SK-N-DZ (cell line): ENCODE results near the gene CBFB.
"Not testable (repeated sequence)": the region's sequence is repeated elsewhere in the genome, so short reads cannot be mapped to it uniquely, and the experiment has no call there.

Experiments used
- DNase-seq: peaks from one replicate; pipeline ENCODE4 v3.0.0-alpha.2; 2015; ENCODE audit warnings: low spot score

Gene CBFB

DNA sequence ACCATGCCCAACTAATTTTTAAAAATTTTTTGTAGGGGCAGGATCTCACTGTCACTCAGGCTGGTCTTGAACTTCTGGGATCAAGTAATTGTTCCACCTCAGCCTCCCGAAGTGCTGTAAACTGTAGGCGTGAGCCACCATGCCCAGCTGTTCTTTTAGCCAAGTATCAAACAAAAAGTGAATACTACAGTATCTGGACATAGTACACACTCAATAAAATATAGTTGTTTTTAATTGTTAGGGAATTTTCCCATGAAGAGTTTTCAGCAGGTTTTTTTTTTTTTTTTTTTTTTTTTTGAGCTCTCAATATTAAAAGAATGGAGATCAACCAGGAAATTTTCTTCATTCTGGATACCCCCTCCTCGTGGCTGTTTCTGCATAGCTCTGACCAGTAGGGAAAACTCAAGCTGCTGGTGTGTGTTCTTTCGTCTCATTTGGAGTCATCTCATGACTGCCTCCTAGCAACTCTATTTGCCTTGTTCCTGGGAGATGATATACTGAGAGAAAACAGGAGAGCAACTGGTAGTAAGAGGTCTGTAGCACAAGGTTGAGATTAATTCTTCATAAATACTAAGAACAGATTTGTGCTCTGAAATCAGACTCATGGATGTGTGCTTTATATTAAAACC is 64.3 kb downstream of the CBFB start:
- DNase-seq, result no peak

DNA sequence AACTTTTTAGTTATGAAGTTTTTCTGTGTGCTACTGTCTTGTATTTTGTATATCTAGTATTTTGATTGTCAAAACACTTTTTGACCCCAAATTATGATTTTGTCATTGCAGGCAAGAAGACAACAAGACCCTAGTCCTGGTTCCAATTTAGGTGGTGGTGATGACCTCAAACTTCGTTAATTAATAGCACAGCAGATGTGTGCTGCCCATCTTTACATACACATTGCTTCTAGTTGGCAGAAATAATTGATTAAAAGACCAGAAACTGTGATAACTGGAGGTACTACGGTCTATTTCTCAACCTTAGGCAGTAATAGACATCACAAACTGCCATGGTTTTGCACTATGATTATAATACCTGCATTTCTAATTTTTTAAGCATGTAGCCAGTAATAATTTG is 69.7 kb downstream of the CBFB start:
- DNase-seq, result no peak

DNA sequence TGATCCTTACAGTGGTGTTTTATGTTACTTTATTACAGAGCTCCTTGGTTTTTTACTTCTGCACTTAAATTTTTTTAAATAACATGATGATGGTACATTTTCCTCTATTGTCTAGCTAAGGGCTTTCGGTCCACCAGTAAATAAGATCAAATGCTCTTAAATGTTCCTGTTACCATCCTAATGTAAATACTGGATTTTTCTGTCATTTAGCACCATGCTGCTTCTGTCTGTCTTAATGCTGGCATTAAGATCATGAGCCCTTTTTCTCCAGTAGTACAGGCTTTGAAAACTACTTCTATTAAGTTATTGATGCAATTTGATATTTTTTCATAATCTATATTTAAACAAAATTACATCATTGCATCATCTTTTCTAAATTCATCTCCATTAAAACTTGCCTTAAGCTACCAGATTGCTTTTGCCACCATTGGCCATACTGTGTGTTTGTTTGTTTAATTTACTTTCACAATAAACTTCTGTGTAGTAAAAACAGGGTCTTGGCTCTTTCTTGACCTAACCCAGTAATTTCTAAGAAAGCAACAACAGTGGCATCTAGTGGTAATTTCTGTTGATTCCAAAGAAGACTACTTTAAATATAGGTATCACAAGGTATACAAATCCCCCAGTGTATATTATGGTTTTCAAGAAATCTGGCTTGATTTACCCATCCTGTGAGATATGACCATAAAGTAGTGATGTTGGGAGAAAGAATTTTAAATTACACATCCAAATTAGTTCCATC is 71.8 kb downstream of the CBFB start:
- peak; percentile 26 for DNase-seq

DNA sequence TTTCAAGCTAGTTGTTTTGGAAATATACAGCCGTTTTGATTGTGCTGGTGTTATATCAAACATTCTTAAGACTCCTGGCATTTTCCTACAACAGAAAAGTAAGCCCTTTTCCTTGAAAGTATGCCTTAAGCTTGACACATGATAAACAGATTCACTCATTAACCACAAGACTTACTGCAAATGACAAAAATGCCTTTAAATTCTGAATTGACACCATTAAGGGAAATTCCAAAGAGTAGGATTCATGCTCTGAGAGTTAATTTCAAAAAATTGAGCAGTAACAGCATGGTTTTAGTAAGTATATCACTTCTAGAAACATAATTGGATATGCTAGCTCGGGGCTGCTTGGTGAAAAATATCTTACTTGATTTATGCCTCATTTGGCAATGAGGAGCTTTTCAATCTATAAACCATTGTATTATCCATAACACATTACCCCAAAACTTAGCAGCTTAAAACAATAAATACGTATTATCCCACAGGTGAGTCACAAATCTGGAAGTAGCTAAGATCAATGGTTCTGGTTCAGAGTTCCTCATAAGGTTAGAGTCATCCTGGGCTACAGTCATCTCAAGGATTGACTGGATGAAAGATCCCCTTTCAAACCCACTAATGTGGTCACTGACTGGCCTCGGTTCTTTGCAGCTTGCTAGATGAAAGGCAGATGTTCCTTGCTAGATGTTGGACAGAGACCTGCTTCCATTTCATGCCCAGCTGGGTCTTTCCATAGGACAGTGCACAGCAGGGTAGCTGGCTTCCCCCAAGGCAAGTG is 72.5 kb downstream of the CBFB start:
- no peak for DNase-seq

DNA sequence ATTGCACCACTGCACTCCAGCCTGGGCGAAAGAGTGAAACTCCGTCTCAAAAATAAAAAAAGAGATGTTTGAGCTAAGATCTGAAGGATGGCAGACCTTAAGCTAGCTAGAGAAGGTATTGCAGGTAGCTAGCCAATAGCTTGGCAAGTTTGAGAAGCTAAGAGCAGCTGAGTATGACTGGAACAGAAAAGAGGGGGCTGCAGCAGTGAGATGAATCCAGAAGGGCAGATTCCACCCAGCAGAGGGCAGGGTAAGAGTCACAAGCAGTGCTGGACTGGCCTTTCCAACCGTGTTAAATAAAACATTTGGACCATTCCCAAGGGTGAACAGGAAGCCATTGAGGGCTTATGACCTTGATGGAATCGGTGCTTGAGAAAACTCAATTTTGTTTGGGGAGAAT is 75.1 kb downstream of the CBFB start:
- no peak for DNase-seq

DNA sequence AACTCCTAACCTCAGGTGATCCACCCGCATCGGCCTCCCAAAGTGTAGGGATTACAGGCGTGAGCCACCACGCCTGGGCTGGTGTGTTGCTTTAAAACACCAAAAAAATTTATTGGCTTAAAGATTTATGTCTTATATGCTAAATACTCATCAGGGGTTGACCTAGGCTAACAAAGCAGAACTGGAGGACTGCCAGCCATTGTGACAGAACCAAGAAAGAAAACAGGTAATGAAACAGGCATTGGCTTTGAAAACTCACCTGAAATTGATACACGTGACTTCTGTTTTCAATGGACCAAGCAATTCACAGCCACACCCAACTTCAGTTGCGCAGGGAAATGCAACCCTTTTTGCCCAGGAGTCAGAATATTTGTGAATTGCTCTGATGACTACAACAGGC is 75.9 kb downstream of the CBFB start:
- no peak for DNase-seq

DNA sequence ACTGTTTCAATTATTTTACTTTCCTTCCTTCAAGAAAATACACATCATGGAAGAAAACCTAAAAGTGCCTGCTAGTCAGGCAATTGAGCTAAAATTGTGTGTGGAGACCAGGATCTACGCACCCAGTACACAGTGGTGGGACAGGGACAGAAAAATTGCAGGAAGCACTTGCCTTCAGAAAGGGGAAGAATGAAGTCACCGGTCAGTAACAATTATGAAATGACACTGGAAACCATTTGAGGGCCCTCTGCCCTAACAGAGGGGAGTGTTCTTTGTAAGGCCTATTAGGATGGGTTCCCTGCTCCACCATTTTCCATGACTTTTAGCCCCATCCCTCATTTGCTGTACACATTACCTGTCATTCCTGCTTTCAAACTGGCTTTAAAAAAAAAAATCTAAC is 76.3 kb downstream of the CBFB start:
- no peak for DNase-seq

DNA sequence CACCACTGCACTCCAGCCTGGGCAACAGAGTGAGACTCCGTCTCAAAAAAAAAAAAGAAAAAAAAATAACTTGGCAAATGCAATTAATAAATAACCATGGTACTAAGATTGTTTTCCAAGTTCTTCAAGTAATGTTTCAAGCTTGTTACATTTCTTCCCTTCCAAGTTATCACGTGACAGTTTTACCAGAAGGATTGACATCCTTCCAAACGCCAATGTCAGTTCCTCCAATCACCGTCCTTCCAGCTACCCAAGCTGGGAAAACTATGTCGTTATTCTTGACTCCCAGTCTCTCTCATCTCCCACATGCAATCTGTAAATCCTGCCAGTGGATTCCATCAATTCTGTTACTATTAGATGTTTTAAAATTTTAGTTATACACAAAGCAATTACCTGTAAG is 76.9 kb downstream of the CBFB start:
- DNase-seq, result no peak

DNA sequence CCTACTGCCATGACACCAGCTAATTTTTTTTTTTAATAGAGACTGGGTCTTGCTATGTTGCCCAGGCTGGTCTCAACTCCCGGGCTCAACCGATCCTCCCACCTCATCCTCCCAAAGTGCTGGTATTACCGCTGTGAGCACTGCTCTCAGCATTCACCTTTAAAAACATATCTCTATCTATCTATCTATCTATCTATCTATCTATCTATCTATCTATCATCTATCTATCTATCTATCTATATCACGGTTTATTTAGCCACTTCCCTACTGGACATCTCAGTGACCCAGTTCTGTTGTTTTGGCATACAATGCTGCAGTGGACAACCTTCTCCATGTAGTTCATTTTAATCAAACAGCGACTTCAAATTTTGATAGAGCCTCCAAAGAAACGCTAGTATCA is 79.5 kb downstream of the CBFB start:
- no peak for DNase-seq

DNA sequence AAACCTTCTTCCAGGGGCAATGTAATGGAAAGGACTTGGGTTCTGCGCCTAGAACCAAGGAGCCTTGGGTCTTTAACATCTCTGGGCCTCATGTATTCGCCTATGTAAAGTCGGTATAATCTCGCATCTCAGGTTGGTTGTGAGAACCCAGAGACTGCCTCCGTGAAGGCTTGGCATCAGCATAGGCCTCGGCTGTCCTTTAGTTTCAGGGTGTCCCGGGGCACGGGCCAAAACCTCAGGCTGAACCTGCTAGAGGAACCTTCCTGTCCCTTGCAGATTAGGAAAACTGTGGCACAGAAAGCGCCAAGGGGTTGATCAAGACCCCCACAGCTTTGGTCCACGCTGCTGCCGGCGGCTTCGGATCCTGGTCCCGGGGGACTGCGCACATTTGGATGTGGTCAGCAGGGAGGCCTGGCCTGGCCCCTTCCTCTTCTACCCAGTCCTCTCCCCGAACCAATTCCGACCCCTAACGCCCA is 80.0 kb downstream of the CBFB start:
- no peak for DNase-seq

DNA sequence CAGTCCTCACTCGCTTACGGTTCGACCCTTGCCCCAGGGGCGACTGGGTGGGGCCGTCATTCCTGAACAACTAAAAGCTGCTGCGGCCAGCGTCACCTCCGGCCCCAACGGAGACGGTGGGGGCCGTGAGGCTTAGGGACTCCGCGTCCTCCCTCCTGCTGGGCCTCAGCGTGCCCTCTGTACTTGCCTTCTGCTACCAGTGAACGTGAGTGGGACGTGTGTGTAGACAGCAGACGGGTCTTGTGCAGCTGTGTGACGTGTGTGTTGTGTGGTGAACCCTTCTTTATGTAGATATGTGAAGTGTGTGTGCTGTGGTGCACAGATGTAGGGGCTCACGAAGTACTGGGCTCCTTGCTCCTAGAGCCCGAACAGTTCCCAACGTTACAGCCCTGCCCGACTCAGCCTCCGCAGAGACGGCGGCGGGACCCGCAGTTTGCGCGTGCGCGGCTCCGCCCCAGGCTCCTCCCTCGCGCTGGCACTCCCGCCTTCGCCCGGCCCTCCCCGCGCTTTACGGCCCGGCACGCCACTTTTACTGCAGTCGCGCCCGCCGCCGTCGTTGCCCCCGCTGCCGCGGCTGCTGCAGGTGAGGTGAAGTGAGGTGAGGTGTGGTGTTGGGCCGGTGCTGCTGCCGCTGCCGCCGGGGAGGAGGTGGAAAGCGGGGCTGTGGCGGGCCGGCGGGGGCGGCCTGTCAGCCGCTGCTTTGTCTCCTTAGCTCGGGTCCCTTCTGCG is 80.6 kb downstream of the CBFB start, which contains the start of gene PHAF1:
TSS of gene PHAF1 (plus strand) at position 535 of the 729 bp plus-strand sequence. CDS start 235 bp downstream, outside the sequence.
- peak; percentile 88 for DNase-seq

DNA sequence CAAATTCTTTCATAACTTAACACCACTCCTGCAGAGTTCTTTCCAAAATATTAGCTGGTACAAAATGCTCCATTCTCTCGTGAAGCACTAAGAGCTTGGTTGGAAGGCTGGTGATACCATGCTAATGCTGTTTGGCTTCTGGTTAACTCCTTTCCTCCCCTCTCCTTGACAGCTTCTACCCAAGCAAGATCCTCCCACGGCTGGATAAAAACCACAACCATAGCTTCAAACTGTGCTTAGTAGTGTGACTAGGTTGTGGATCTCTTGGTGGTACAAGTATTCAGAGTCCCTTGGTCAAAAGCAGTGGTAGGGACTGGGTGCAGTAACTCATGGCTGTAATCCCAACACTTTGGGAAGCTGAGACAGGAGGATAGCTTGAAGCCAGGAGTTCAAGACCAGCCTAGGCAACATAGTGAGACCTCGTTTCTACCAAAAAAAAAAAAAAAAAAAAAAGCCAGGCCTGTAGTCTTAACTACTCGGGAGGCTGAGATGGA is 83.0 kb downstream of the CBFB start:
- DNase-seq, result no peak

DNA sequence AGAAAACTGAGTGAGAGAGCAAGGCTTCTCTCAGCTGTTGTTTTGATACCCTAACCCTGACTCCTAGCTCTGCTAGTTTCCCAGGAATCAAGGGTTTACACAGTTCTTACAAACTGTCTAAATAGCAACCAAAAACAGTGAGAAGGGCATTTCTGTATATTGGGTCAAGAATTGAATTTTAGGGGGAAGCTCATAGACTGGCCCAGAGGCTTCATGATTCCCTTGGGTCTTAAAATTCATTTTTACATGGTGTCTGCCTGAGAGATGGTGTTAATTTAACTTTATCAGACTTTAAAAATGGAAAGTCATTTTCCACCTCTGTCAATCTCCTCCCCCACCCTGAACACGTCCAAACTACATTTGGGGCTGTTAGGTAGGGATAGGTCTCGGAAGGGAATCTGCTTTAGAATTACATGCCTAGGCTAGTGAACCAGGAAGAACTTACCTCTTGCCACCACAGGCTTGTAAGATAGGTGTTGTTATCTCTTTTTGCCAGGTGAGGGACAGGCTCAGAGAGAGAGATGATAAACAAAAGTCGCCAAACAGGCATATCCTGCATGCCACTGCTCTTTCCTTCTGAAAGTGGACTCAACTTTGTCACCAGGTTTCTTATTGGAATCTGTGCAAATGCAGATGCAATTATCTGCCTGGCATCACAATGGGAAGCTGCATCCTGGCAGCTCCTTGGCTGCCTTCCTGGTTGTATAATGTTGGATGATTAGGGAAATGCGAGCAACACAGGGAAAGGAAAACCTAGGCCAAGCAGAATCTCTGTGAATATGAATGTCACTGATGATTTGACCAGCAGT is 83.8 kb downstream of the CBFB start:
- DNase-seq, result no peak

DNA sequence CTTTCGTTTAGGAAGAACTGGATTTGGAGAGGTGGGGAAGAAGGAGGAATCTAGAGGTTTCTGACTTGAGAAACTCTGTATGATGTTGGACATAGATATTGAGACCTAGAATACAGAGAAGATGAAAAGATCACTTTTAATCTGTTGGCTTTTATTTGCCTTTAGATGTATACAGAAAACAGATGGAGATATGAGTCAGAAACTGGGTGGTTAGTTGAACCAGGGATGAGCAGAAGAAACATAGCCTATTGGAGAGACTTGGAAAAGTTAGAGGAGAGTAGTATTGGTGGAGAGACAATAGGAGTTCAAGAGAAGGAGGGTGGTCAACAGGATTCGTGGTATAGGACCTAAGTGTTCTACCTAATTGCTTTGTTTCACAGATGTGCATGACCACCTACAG is 85.8 kb downstream of the CBFB start:
- no peak for DNase-seq

DNA sequence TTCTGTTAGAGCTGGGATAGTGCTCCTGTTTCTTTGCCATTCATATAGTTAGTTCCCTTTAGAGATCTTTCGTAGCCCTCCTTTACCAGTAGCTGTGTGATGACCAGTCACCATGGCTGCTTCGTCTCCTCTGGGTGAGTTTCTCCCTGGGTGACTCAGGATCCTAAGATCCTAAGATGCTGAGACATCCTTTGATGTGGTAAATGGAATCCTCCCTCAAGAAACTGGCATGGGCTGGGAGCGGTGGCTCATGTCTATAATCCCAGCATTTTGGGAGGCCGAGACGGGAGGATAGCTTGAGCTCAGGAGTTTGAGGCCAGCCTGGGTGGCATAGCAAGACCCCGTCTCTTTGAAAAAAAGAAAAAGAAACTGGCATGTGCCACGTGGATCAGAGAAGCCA is 86.7 kb downstream of the CBFB start:
- DNase-seq, result no peak

DNA sequence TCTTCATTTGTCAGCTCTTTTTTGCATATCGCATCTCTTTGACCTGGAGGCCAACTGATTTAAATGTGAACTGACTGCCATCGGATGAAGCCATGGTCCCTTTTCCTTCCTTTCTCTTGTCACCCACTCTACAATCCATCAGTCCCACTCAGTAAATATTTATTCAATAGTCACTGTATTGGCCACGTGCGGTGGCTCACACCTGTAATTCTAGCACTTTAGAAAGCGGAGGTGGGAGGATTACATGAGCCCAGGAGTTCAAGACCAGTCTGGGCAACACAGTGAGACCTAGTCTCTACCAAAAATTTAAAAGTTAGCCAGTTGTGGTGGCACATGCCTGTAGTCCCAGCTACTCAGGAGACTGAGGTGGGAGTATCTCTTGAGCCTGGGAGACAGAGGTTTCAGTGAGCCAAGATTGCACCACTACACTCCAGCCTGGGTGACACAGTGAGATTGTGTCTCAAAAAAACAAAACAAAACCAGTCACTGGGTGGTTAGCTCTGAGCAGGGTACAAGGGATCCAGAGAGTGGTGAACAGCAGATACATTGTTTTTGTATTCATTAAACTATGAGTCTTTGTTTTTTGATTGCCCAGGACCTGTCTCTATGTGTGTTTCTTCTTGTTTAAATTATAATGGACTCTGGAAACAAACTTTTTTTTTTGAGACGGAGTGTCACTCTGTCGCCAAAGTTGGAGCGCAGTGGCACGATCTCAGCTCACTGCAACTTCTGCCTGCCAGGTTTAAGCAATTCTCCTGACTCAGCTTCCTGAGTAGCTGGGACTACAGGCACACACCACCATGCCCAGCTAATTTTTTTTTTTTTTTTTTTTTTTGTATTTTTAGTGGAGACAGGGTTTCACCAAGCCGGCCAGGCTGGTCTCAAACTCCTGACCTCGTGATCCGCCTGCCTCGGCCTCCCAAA is 87.7 kb downstream of the CBFB start:
- DNase-seq, result no peak

DNA sequence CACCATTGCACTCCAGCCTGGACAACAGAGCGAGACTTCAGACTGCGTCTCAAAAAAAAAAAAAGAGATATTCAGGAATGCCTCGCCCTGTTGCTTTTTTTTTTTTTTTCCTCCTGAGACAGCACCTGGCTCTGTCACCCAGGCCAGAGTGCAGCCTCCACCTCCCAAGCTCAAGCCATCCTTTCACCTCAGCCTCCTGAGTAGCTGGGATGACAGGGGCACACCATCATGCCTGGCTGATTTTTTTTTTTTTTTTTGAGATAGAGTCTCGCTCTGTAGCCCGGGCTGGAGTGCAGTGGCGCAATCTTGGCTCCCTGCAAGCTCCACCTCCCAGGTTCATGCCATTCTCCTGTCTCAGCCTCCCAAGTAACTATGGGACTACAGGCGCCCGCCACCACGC is 88.8 kb downstream of the CBFB start:
- no peak for DNase-seq

DNA sequence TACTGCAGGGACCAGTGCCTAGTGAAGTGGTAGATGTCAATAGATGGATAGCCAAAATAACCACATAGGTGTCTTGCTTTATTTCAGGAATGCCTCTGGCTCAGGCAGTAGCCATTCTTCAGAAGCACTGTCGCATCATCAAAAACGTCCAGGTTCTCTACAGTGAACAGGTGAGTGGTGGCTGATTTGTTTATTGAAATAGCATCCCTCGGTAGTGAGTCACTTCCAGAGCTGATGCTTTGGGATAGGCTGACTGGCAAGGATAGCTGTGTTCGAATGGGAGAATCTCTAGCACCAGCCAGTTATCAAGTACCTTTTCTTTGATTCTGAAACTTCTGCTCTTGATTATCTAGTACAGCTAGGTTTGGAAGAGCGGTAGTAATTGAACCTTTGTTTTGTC is 91.1 kb downstream of the CBFB start:
- DNase-seq, result no peak

DNA sequence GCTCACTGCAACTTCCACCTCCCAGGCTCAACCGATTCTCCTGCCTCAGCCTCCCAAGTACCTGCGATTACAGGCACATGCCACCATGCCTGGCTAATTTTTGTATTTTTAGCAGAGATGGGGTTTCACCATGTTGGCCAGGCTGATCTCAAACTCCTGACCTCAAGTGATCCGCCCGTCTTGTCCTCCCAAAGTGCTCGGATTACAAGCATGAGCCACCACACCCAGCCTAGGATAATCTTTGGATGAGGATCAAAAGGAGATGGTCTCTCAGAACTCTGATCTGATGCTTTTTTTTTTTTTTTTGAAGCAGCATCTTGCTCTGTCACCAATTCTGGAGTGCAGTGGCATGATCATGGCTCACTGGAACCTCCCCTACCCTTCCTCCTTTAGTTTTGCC is 93.8 kb downstream of the CBFB start:
- not testable (repeated sequence) for DNase-seq

DNA sequence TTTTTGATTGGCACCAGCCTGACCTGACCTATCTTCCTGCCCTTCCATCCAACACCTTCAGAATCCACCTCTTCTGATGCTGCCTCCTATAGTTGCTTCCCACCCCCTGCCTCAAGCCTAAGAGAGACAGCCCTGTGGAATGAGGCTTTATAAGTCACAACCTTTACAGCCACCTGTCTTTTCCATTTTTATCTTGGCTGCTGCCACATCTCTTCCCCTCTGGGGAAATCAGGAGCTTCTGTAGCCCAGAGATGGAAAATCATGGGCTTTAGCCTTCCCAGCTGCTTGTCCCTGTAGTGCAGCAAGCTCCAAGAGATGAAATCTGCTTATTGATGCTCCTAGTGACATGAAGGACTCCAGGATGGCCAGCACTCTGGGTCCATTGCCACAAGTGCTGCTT is 99.5 kb downstream of the CBFB start:
- no peak for DNase-seq
